Natural killer cell (primary cell): ENCODE data around the gene ERBB4. TPM values are rescaled to one million over a fixed set of nuclear protein-coding genes. Genes with fewer than 3 reads are reported as not detected.

ENCODE experiments used
- ATAC-seq, 3 donors: fragments of 150-1000 bp in 2 of 3; fragments of 200-7000 bp in 1 of 3; cut with Tn5 transposase; 1 replicate in 1 of 3; 2 replicates in 2 of 3; pipeline ENCODE4 v1.10.0; 2021; ENCODE audit warnings: mild to moderate bottlenecking in 2 of 3, moderate library complexity in 2 of 3
- DNase-seq, 2 donors: peaks; one replicate each; pipeline versions ENCODE4 v3.0.0 to v3.0.0-alpha.2; 2013 to 2021; ENCODE audit warnings: mixed read lengths in 1 of 2
- H3K27ac ChIP-seq: one replicate; pipeline ENCODE4 v1.5.1; 2013; ENCODE audit warnings: mild to moderate bottlenecking, low read length
- H3K27me3 ChIP-seq: one replicate; pipeline ENCODE4 v1.6.1; 2013; ENCODE audit warnings: low read length; ENCODE audit not compliant: control insufficient read depth, insufficient read depth
- H3K36me3 ChIP-seq: one replicate; pipeline ENCODE4 v1.6.1; 2013; ENCODE audit warnings: low read length; ENCODE audit not compliant: control insufficient read depth, insufficient read depth
- H3K4me1 ChIP-seq: one replicate; pipeline ENCODE4 v1.6.1; 2013; ENCODE audit warnings: low read length; ENCODE audit not compliant: control insufficient read depth, insufficient read depth
- H3K4me3 ChIP-seq: one replicate; pipeline ENCODE4 v1.5.1; 2013; ENCODE audit warnings: low read length
- H3K9me3 ChIP-seq: one replicate; pipeline ENCODE4 v1.6.1; 2013; ENCODE audit warnings: low read length; ENCODE audit not compliant: control insufficient read depth, insufficient read depth
- H3K27ac Mint-ChIP-seq, 2 donors: one replicate each; pipeline ENCODE4 v1.8.0; 2022; ENCODE audit warnings: mild to moderate bottlenecking in 2 of 2, mixed read lengths in 2 of 2, moderate library complexity in 1 of 2
- H3K27me3 Mint-ChIP-seq, 2 donors: one replicate each; pipeline ENCODE4 v1.8.0; 2022; ENCODE audit warnings: low read depth in 2 of 2, mixed read lengths in 2 of 2
- H3K36me3 Mint-ChIP-seq: one replicate; pipeline ENCODE4 v1.8.0; 2022; ENCODE audit warnings: mixed read lengths
- H3K4me1 Mint-ChIP-seq, 2 donors: one replicate each; pipeline ENCODE4 v1.8.0; 2022; ENCODE audit warnings: mixed read lengths in 2 of 2
- H3K4me3 Mint-ChIP-seq: one replicate; pipeline ENCODE4 v1.8.0; 2022; ENCODE audit warnings: mild to moderate bottlenecking, moderate library complexity, mixed read lengths
- H3K9me3 Mint-ChIP-seq, 2 donors: one replicate each; pipeline ENCODE4 v1.8.0; 2022; ENCODE audit warnings: mixed read lengths in 2 of 2
- WGBS: methylation state at CpG from one replicate; pipeline ENCODE4 v1.1.7; 2013; ENCODE audit warnings: missing lambda C conversion rate; ENCODE audit not compliant: insufficient coverage; 5-methylcytosine and 5-hydroxymethylcytosine counted together
- intact Hi-C: fragments of 100-400 bp; cut with micrococcal nuclease; formaldehyde crosslinking; loops from one replicate; pipeline ENCODE4 v1.14.2; 2022
- total RNA-seq, 4 donors: library from RNA; stranded (reverse); fragments of 120-200 nt in 1 of 4; gene quantifications; one replicate each; pipeline versions ENCODE4 v1.2.3 to v1.2.4, GENCODE V29; 2013 to 2022
- TF ChIP-seq, protein P1 (sequence below): fragments of 200-600 bp; IDR thresholded peaks from one replicate; pipeline ENCODE4 v1.8.0; 2022; ENCODE audit warnings: antibody characterized with exemption

Gene ERBB4
- total RNA-seq, 3 donors from 2014 or later (not counting 1 experiment from before 2014, with no cell fraction given), result 0.08 TPM; not detected in 2

- Histone ChIP-seq H3K36me3 (no peaks in the 10 kb centered on the region), H3K4me3 (no peak overlapping the region), H3K9me3 (no peaks in the 10 kb centered on the region), H3K27ac (no peak overlapping the region), H3K4me1 (no peaks in the 10 kb centered on the region), H3K27me3 (no peaks in the 10 kb centered on the region)
- H3K27me3 Mint-ChIP-seq, result no peaks in the 10 kb centered on the region
- peaks cover 8% of the 10 kb centered on the region for H3K36me3 Mint-ChIP-seq
- no peaks in the 10 kb centered on the region for H3K4me1 Mint-ChIP-seq
- no peak overlapping the region for H3K4me3 Mint-ChIP-seq
- no peak overlapping the region for H3K27ac Mint-ChIP-seq
- no peak for DNase-seq
- H3K9me3 Mint-ChIP-seq, result peaks cover 4 to 8% of the 10 kb centered on the region in 2 donors
- no peak for ATAC-seq
- TF ChIP-seq, protein P1, sequence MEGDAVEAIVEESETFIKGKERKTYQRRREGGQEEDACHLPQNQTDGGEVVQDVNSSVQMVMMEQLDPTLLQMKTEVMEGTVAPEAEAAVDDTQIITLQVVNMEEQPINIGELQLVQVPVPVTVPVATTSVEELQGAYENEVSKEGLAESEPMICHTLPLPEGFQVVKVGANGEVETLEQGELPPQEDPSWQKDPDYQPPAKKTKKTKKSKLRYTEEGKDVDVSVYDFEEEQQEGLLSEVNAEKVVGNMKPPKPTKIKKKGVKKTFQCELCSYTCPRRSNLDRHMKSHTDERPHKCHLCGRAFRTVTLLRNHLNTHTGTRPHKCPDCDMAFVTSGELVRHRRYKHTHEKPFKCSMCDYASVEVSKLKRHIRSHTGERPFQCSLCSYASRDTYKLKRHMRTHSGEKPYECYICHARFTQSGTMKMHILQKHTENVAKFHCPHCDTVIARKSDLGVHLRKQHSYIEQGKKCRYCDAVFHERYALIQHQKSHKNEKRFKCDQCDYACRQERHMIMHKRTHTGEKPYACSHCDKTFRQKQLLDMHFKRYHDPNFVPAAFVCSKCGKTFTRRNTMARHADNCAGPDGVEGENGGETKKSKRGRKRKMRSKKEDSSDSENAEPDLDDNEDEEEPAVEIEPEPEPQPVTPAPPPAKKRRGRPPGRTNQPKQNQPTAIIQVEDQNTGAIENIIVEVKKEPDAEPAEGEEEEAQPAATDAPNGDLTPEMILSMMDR, result no peak
- no CpG with 5 or more reads among the region's 1 CpG for WGBS
- intact Hi-C loops, result no loop called here
These were observed 907.1 kb downstream of the ERBB4 start for GRCh38 chr2:211631503-211631902.

DNA sequence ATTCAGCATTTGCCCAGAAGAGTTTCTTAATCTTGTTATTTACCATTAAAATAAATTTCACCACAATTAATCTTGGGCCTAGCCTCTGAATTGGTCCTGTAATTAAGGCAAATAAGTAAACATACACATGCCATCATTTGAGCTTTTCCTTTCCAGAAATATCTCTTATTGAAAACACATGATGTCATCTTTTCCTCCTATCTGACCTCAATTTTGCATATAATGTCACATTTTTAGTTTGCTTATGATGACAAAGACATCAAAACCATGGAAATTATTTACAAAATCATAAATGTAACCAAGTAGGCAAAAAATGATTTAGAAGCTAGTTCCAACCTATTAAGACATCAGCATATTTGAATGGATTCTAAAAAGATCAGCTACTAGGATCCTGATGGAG, 915.5 kb downstream of the ERBB4 start:
- no peaks in the 10 kb centered on the region for H3K27me3 ChIP-seq
- Mint-ChIP-seq H3K4me3 (no peak overlapping the region), H3K9me3 (peaks cover 7 to 8% of the 10 kb centered on the region in 2 donors), H3K27ac (no peak overlapping the region), H3K27me3 (no peaks in the 10 kb centered on the region), H3K36me3 (no peaks in the 10 kb centered on the region), H3K4me1 (no peaks in the 10 kb centered on the region)
- H3K4me3 ChIP-seq, result no peak overlapping the region
- H3K4me1 ChIP-seq, result no peaks in the 10 kb centered on the region
- TF ChIP-seq, protein P1, result no peak
- H3K9me3 ChIP-seq, result no peaks in the 10 kb centered on the region
- intact Hi-C loops, result no loop called here
- H3K36me3 ChIP-seq, result no peaks in the 10 kb centered on the region
- ATAC-seq (no peak), DNase-seq (no peak)
- H3K27ac ChIP-seq, result no peak overlapping the region

DNA sequence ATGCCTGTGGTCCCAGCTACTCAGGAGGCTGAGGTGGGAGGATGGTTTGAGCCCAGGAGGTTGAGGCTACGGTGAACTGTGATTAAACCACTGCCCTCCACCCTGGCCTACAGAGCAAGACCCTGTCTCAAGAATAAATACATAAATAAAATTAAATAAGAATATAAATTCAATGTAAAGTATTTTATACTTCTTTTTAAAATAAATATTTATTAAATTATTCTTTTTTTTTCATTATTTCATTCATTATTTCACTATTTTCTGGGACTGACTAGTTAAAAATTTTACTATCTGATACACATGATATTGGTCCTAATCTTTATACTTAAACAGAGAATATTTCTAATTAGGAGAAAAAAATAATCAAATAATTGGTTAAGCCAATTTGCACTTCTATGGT, 917.6 kb downstream of the ERBB4 start:
- no peaks in the 10 kb centered on the region for H3K36me3 Mint-ChIP-seq
- H3K27ac Mint-ChIP-seq, result no peak overlapping the region
- H3K36me3 ChIP-seq, result no peaks in the 10 kb centered on the region
- intact Hi-C loops, result no loop called here
- no CpG with 5 or more reads among the region's 1 CpG for WGBS
- H3K27ac ChIP-seq, result no peak overlapping the region
- no peaks in the 10 kb centered on the region for H3K4me1 ChIP-seq
- no peaks in the 10 kb centered on the region for H3K27me3 Mint-ChIP-seq
- H3K4me3 ChIP-seq, result no peak overlapping the region
- TF ChIP-seq, protein P1, result no peak
- H3K4me1 Mint-ChIP-seq, result no peaks in the 10 kb centered on the region
- ATAC-seq (no peak), DNase-seq (no peak)
- H3K4me3 Mint-ChIP-seq, result no peak overlapping the region
- H3K9me3 ChIP-seq, result no peaks in the 10 kb centered on the region
- peaks cover 4 to 8% of the 10 kb centered on the region in 2 donors for H3K9me3 Mint-ChIP-seq
- no peaks in the 10 kb centered on the region for H3K27me3 ChIP-seq

GRCh38 chr2:211617803-211618202, 920.8 kb downstream of the ERBB4 start:
- H3K9me3 Mint-ChIP-seq, result peaks cover 3 to 4% of the 10 kb centered on the region in 2 donors
- Histone ChIP-seq H3K4me3 (no peak overlapping the region), H3K27me3 (no peaks in the 10 kb centered on the region), H3K27ac (no peak overlapping the region), H3K4me1 (no peaks in the 10 kb centered on the region), H3K9me3 (no peaks in the 10 kb centered on the region), H3K36me3 (no peaks in the 10 kb centered on the region)
- H3K36me3 Mint-ChIP-seq, result no peaks in the 10 kb centered on the region
- no peak for DNase-seq
- intact Hi-C loops, result no loop called here
- no peak overlapping the region for H3K4me3 Mint-ChIP-seq
- TF ChIP-seq, protein P1, result no peak
- WGBS, result no CpG with 5 or more reads among the region's 2 CpGs
- no peaks in the 10 kb centered on the region for H3K4me1 Mint-ChIP-seq
- no peak for ATAC-seq
- H3K27me3 Mint-ChIP-seq, result no peaks in the 10 kb centered on the region
- H3K27ac Mint-ChIP-seq, result no peak overlapping the region
